Measurements from ENCODE around the gene MDH2. TPM values are rescaled to one million over a fixed set of nuclear protein-coding genes. Genes with fewer than 3 reads are reported as not detected.

Gene MDH2
- total and polyA plus RNA-seq, 2 donors (not counting 1 experiment from before 2014, with no cell fraction given): 49.4 to 90.7 TPM

- Histone ChIP-seq H3K4me3 (replicated peaks in 1 of 4; ENCODE audit: control extremely low read depth in 1 of 4, insufficient read depth in 1 of 4, low read depth in 3 of 4, low read length in 4 of 4) (no peak overlapping the region), H3K4me1 (ENCODE audit: control insufficient read depth, extremely low read depth, insufficient read depth, low read length) (peaks cover under 1% of the 10 kb centered on the region), H3K9ac (ENCODE audit: insufficient read depth, low read length) (no peak overlapping the region), H3K4me2 (ENCODE audit: extremely low read depth, insufficient read depth, low read length) (no peak overlapping the region), H3K27me3 (ENCODE audit: control insufficient read depth, insufficient read depth, low read length) (no peaks in the 10 kb centered on the region), H3K36me3 (ENCODE audit: control insufficient read depth, insufficient read depth, low read length) (no peaks in the 10 kb centered on the region), H3K79me2 (ENCODE audit: control insufficient read depth, insufficient read depth, low read length) (no peaks in the 10 kb centered on the region), H3K9me3 (ENCODE audit: control insufficient read depth, insufficient read depth, low read depth, low read length) (no peaks in the 10 kb centered on the region), H2AFZ (ENCODE audit: low read length) (no peak overlapping the region), H4K20me1 (ENCODE audit: control insufficient read depth, extremely low read depth, insufficient read depth, low read length) (no peaks in the 10 kb centered on the region), H3K27ac (ENCODE audit: insufficient read depth, low read length) (no peak overlapping the region)
- no peak for DNase-seq (ENCODE audit: low read depth in 2 of 2)
- no peak for TF ChIP-seq EZH2 (IDR thresholded peaks at IDR 0.05; ENCODE audit: low read length, missing control alignments)
- no peak for TF ChIP-seq CTCF (conservative IDR thresholded peaks at IDR 0.05 in 1 of 2, IDR thresholded peaks at IDR 0.05 in 1 of 2; ENCODE audit: low read depth in 1 of 2, low read length in 2 of 2)
Measured at GRCh38 chr7:76031964-76032363, 15.9 kb upstream of the MDH2 start.

- TF ChIP-seq CTCF (conservative IDR thresholded peaks at IDR 0.05 in 1 of 2, IDR thresholded peaks at IDR 0.05 in 1 of 2; ENCODE audit: low read depth in 1 of 2, low read length in 2 of 2) (no peak), EZH2 (IDR thresholded peaks at IDR 0.05; ENCODE audit: low read length, missing control alignments) (no peak)
- no peak overlapping the region for H3K4me2 ChIP-seq (ENCODE audit: extremely low read depth, insufficient read depth, low read length)
- no peak overlapping the region for H3K4me3 ChIP-seq (replicated peaks in 1 of 4; ENCODE audit: control extremely low read depth in 1 of 4, insufficient read depth in 1 of 4, low read depth in 3 of 4, low read length in 4 of 4)
- no peaks in the 10 kb centered on the region for H3K79me2 ChIP-seq (ENCODE audit: control insufficient read depth, insufficient read depth, low read length)
- no peaks in the 10 kb centered on the region for H4K20me1 ChIP-seq (ENCODE audit: control insufficient read depth, extremely low read depth, insufficient read depth, low read length)
- H3K27ac ChIP-seq (ENCODE audit: insufficient read depth, low read length): no peak overlapping the region
- H3K27me3 ChIP-seq (ENCODE audit: control insufficient read depth, insufficient read depth, low read length): no peaks in the 10 kb centered on the region
- no peak overlapping the region for H2AFZ ChIP-seq (ENCODE audit: low read length)
- peaks cover 2% of the 10 kb centered on the region for H3K36me3 ChIP-seq (ENCODE audit: control insufficient read depth, insufficient read depth, low read length)
- H3K9me3 ChIP-seq (ENCODE audit: control insufficient read depth, insufficient read depth, low read depth, low read length): no peaks in the 10 kb centered on the region
- no peak overlapping the region for H3K9ac ChIP-seq (ENCODE audit: insufficient read depth, low read length)
- peaks cover 8% of the 10 kb centered on the region for H3K4me1 ChIP-seq (ENCODE audit: control insufficient read depth, extremely low read depth, insufficient read depth, low read length)
- DNase-seq (ENCODE audit: low read depth in 2 of 2): peak; percentile 33 to 56
Measured at GRCh38 chr7:76037310-76037709, 10.6 kb upstream of the MDH2 start.

GRCh38 chr7:76040126-76040525, 7.8 kb upstream of the MDH2 start:
- TF ChIP-seq CTCF (conservative IDR thresholded peaks at IDR 0.05 in 1 of 2, IDR thresholded peaks at IDR 0.05 in 1 of 2; ENCODE audit: low read depth in 1 of 2, low read length in 2 of 2) (no peak), EZH2 (IDR thresholded peaks at IDR 0.05; ENCODE audit: low read length, missing control alignments) (no peak)
- no peak for DNase-seq (ENCODE audit: low read depth in 2 of 2)
- H3K4me3 ChIP-seq (replicated peaks in 1 of 4; ENCODE audit: control extremely low read depth in 1 of 4, insufficient read depth in 1 of 4, low read depth in 3 of 4, low read length in 4 of 4): no peak overlapping the region
- H3K4me2 ChIP-seq (ENCODE audit: extremely low read depth, insufficient read depth, low read length): no peak overlapping the region
- H2AFZ ChIP-seq (ENCODE audit: low read length): no peak overlapping the region
- H3K36me3 ChIP-seq (ENCODE audit: control insufficient read depth, insufficient read depth, low read length): peaks cover 2% of the 10 kb centered on the region
- H3K4me1 ChIP-seq (ENCODE audit: control insufficient read depth, extremely low read depth, insufficient read depth, low read length): peaks cover 8% of the 10 kb centered on the region
- H4K20me1 ChIP-seq (ENCODE audit: control insufficient read depth, extremely low read depth, insufficient read depth, low read length): no peaks in the 10 kb centered on the region
- no peaks in the 10 kb centered on the region for H3K27me3 ChIP-seq (ENCODE audit: control insufficient read depth, insufficient read depth, low read length)
- no peaks in the 10 kb centered on the region for H3K9me3 ChIP-seq (ENCODE audit: control insufficient read depth, insufficient read depth, low read depth, low read length)
- no peak overlapping the region for H3K9ac ChIP-seq (ENCODE audit: insufficient read depth, low read length)
- peaks cover 4% of the 10 kb centered on the region for H3K79me2 ChIP-seq (ENCODE audit: control insufficient read depth, insufficient read depth, low read length)
- no peak overlapping the region for H3K27ac ChIP-seq (ENCODE audit: insufficient read depth, low read length)

All from fibroblast of lung (primary cell).